ENCODE results near the gene ALOXE3. TPM values are rescaled to one million over a fixed set of nuclear protein-coding genes. Genes with fewer than 3 reads are reported as not detected.

Gene ALOXE3
- total RNA-seq, 1 experiment from 2014 or later, result 0.13 TPM

GRCh38 chr17:8137645-8138373 lies 19.5 kb upstream of the ALOXE3 start:
- H3K27ac Mint-ChIP-seq, result no peak overlapping the region
- Histone ChIP-seq H3K14ac (ENCODE audit: insufficient read depth, low read length) (no peak overlapping the region), H2BK20ac (ENCODE audit: low read depth, low read length, poor library complexity, severe bottlenecking) (no peak overlapping the region), H2BK12ac (ENCODE audit: insufficient read length, low read depth, low read length) (no peak overlapping the region), H2AFZ (ENCODE audit: low read length) (peak overlapping the region; percentile 87), H3K79me2 (ENCODE audit: insufficient read depth, low read length) (no peaks in the 10 kb centered on the region), H2BK15ac (ENCODE audit: low read depth, low read length) (no peak overlapping the region), H4K20me1 (ENCODE audit: control insufficient read depth, insufficient read depth, insufficient read length) (no peaks in the 10 kb centered on the region), H3T11ph (ENCODE audit: low read length) (no peak overlapping the region), H4K8ac (replicated peaks; ENCODE audit: insufficient read length, low read depth, low read length) (no peak overlapping the region), H4K5ac (ENCODE audit: insufficient read length, low read depth, low read length) (no peak overlapping the region), H2BK120ac (ENCODE audit: low read depth, low read length, poor library complexity, severe bottlenecking) (no peak overlapping the region), H3K4me1 (ENCODE audit: insufficient read depth, low read length) (no peaks in the 10 kb centered on the region), H2BK5ac (ENCODE audit: insufficient read length, low read length) (no peak overlapping the region), H4K91ac (ENCODE audit: insufficient read length, low read depth, low read length) (no peak overlapping the region), H3K9me3 (ENCODE audit: control insufficient read depth, low read depth, low read length) (no peaks in the 10 kb centered on the region), H3K9ac (ENCODE audit: extremely low read depth, insufficient read length, low read length) (peak overlapping the region; percentile 37), H3K4me2 (ENCODE audit: insufficient read depth, insufficient read length, low read length) (peak overlapping the region; percentile 60), H3K18ac (ENCODE audit: insufficient read length, low read depth, low read length) (no peak overlapping the region), H3K23me2 (ENCODE audit: insufficient read length, low read depth, low read length, poor library complexity, severe bottlenecking) (peaks cover 8% of the 10 kb centered on the region), H3K23ac (ENCODE audit: insufficient read length, low read depth, low read length) (no peak overlapping the region), H3K4ac (ENCODE audit: low read depth, low read length) (no peak overlapping the region), H3K56ac (ENCODE audit: insufficient read length, low read depth, low read length) (no peak overlapping the region), H3K79me1 (ENCODE audit: insufficient read depth, low read depth, low read length, poor library complexity, severe bottlenecking) (no peaks in the 10 kb centered on the region), H3K27ac (ENCODE audit: insufficient read length, low read depth, low read length) (no peak overlapping the region), H2AK5ac (ENCODE audit: insufficient read length, low read length) (no peak overlapping the region), H3K27me3 (ENCODE audit: insufficient read depth, low read length) (no peaks in the 10 kb centered on the region)
- WGBS (ENCODE audit: extremely low coverage, insufficient read length, low lambda C conversion rate), result no CpG with 5 or more reads among the region's 21 CpGs
- no peaks in the 10 kb centered on the region for H3K9me3 Mint-ChIP-seq
- peak; percentile 32 for DNase-seq
- peaks cover 6 to 20% of the 10 kb centered on the region in 2 experiments for H3K4me1 Mint-ChIP-seq
- peaks cover 6 to 29% (median 20%) of the 10 kb centered on the region in 3 experiments; a peak in 6 of 7 replicates for H3K36me3 Mint-ChIP-seq (ENCODE audit: insufficient read depth in 1 of 3, low read depth in 3 of 3)
- peaks cover 6% of the 10 kb centered on the region for H3K27me3 Mint-ChIP-seq (ENCODE audit: low read depth)
- no peak overlapping the region for H3K4me3 Mint-ChIP-seq
- TF ChIP-seq CTCF (conservative IDR thresholded peaks at IDR 0.05), result no peak

All from H9 (cell line).